Activated CD4-positive, alpha-beta T cell treated with anti-CD3 and anti-CD28 coated beads, Interleukin-2, amount 50 U/mL, for 1 hour (primary cell): ENCODE data around the gene ARL17B.
A peak's percentile ranks its signal among the peaks of the same experiment; 100 is the strongest.
"Not testable (repeated sequence)": the region's sequence is repeated elsewhere in the genome, so short reads cannot be mapped to it uniquely, and the experiment has no call there.

ENCODE experiments used
- DNase-seq: peaks from one replicate; pipeline ENCODE4 v3.0.0-alpha.2; 2020

The ARL17B gene

DNA sequence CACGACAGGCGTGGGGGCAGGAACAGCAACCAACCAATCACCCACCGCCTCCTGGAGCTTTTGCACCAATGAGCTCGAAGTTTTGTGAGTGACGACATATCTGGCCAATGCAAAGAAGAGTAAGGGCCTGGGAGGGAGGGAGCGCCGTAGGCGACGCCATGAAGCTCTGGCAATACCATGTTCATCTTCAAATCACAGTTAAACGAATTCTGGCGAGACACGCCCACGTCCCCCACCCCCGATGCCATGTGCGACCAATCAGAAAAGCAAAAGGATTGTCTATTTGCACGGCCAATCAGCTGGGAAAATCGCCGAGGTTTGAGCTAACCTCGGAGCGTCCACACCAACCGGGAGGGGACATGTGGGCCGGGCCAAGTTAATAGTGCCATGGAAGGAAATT is at the start of gene ARL17B:
Gene ARL17B, minus strand, starts transcription at position 12 of the 400 bp plus-strand sequence. CDS start 3,369 bp downstream, outside the sequence.
- DNase-seq: peak; percentile 70

DNA sequence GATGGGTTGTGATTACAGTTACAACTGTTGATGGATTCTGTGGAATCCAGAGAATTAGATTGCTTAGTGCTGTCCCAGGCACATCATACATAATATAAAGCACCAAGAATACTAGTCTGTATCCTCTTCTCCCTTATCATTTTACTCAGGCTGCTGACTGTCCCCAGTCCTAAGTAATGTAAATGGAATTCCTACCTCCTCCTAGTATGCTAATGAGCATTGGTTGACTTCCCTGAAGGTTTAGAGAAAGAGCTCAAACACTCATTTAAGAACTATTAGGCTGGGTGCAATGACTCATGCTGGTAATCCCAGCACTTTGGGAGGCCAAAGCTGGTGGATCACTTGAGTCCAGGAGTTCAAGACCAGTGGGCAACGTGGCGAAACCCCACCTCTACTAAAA is 48.3 kb upstream of the ARL17B start:
- DNase-seq: not testable (repeated sequence)

- not testable (repeated sequence) for DNase-seq
These were observed 45.6 kb upstream of the ARL17B start for GRCh38 chr17:46407155-46407554.

DNA sequence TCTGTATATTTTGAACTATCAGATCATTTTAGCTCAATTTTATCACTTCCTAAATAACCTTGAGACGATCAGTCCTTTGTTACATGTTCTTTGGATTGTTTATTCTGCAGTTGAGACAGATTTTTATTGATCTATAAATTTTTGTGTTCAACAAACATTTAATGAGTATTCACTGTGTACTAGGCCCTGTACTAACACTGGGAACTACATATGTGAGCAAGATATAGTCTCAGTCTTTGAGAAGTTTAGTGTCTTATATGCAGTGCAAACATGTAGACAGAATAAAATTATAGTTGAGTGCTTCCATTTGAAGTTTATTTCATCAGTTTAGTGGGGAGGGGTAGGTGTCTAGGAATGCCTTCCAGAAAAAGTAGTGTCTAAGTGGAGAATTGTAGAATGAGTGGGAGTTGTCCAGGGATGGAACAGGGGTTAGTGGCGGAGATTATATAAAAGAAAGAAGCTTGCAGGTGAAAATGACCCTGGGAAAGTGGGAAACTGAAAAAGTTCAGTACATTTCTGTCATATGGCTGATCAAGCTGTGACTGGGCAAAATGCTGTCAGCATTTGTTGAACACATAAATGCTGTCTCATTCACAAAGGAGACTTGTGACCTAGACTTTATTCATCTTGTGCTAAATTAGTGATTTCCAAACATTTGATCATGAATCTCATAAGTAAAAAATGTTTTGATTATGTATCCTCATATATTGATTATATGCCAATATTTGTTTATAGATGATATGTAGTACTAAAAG is 39.6 kb upstream of the ARL17B start:
- not testable (repeated sequence) for DNase-seq

GRCh38 chr17:46400543-46400942 is 39.0 kb upstream of the ARL17B start:
- not testable (repeated sequence) for DNase-seq

DNA sequence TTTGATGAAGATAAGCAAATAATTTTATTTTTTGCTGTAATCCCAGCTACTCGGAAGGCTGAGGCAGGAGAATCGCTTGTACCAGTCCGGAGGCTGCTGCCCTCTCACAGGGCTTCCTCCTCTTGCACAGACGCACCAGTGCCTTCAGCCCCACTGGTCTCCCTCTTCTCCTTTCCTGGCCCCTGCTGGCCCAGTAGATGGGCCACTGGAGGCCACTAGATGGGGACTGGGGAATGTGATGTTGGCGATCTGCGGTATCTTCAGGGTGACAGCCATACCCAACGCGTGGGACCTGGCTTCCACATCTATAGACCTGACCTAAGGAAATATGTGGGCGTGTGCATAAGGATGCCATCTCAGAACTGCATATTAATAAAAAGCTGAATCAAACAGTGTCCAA is 38.4 kb upstream of the ARL17B start:
- DNase-seq: not testable (repeated sequence)

DNA sequence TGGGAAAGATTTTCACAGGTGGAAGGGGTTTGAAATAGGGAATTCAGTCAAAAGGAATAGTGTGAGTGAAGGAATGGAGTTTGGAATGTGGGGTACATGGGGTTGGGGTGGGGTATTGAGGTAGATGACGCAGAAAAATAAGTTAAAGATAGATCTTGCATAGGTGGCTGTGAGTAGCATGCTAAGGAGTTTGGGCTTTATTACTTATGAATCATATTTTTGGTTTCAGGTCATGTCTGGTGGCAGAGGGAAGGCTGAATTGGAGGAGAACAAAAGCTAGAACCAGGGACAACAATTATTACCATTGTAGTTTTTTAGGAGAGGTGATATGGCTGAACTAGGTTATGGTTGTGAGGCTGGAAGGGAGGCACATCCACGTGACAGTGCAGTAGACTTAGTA is 34.7 kb upstream of the ARL17B start:
- not testable (repeated sequence) for DNase-seq

GRCh38 chr17:46393702-46394101 is 32.1 kb upstream of the ARL17B start:
- DNase-seq: not testable (repeated sequence)

- not testable (repeated sequence) for DNase-seq
These were observed 23.9 kb upstream of the ARL17B start for GRCh38 chr17:46385491-46385890.

- not testable (repeated sequence) for DNase-seq
These were observed 21.6 kb upstream of the ARL17B start for GRCh38 chr17:46383118-46383517.

DNA sequence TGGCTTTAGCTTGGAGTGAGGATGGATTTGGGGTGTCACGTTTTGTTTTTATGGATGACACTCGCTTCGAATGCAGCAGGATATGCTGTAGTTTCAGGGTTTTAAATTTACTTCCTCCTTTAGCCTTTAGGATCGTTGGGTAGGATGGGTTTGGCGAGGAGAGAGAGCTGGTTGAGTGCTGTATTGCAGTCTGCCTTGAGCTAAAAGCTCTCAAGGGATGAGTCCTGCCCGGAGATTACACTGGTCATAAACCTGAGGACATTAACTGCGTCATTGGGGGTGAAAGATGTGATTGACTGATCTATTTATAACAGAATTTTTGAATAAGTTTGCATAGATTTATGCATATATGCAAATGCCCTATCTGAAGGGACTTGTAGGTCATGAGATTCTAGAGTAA is 11.9 kb upstream of the ARL17B start:
- not testable (repeated sequence) for DNase-seq

GRCh38 chr17:46372236-46373229 is 11.0 kb upstream of the ARL17B start:
- DNase-seq: not testable (repeated sequence)

DNA sequence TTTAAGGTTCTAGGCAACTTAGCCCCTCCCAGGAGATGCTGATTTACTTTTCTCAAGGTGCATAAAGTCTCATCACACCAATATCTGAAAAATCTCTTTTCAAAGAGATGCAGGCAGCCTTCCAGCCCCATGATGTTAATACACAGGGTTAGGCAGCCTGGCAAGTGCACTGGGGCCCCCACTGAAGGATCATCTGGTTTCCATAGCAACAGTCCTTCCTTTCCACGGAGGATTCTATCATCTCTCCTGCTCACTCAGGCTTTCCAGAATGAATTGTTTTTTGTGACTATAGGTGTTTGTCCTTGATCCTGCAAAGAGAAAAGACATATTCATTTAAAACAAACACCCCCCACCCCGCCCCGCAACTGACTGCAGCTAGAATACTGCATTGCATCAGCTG is 6.0 kb upstream of the ARL17B start:
- DNase-seq: not testable (repeated sequence)

DNA sequence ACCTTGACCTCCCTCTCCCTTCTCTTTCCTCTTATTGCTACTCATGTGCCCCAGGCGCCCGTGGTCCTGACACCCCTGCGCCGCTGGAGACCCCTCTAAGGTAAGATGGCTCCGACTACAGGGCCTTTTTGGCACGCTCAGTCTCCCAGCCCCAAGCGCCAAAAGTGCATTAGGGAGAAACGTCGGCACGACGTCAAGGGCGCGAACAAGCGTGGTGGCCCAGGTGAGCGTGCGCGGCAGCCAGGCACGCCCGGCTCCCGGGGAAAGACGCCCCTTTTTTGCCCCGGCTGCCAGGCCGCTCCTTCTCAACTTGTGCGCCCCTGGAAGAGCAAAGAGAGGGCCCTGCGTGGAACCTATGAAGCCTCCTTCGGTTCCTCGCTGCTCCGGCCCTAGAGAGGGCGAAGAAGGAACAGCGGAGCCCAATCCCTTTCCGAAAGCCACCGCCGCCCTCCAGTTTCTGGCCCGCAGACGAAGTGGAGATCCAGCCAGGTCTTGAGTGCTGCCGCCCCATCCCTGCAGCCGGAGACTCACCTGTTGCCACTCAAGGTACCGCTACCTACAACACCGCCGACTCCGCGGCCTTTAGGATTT is 326 bp downstream of the ARL17B start:
- DNase-seq: not testable (repeated sequence)

DNA sequence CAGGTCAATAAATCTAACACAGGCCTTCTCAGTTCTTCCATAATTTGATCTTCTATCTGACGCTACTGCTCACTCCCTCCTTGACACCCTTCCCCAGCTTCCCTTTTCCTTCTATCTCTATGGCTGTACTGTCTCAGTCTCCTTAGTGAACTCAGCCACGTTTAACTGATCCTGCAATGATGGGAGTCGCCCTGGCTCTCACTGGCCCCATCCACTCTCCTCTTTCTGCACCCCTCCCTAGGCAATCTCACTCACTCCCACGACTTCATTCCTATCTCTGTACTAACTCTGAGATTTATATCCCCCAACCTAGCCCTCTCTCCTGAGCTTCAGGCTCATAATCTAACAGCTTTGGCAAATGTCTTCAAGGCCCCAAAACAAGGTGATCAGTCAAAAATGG is 7.7 kb downstream of the ARL17B start:
- DNase-seq: not testable (repeated sequence)

DNA sequence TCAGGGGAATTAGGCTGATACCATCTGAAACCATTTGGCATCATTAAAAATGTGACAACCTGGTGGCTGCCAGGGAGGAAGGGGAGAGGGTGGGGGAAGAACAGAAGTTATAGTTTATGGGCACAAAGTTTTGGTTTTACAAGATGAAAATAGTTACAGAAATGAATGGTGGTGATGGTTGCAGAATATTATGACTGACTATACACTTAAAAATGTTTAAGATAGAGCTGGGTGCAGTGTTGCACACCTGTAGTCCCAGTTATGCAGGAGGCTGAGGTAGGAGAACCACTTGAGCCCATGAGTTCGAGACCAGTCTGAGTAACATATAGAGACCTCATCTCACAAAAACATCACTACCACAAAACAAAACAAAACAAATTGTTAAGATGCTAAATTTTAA is 12.5 kb downstream of the ARL17B start:
- not testable (repeated sequence) for DNase-seq

- DNase-seq: not testable (repeated sequence)
These were observed 13.2 kb downstream of the ARL17B start for GRCh38 chr17:46348345-46348744.

- not testable (repeated sequence) for DNase-seq
These were observed 19.4 kb downstream of the ARL17B start for GRCh38 chr17:46342131-46342530.

GRCh38 chr17:46341220-46341619 is 20.3 kb downstream of the ARL17B start:
- DNase-seq: not testable (repeated sequence)

DNA sequence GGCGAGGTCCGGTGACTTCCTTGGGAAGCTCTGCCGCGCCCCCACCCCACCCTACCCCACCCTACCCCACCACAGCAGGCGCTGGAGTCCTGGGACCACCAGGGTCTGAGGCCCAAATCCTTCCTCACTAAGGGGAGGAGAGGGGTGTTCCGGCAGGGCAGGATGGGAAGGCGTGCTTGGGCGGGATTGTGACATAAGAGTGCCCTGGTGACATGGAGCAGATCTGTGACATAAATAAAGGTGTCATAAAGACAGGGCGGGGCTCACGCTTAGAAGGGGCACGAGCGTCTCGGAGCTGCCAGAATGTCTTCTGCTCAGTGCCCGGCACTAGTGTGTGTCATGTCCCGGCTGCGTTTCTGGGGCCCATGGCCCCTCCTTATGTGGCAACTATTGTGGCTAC is 66.7 kb downstream of the ARL17B start, which contains the start of gene LRRC37A:
Gene LRRC37A, plus strand, starts transcription at position 301 of the 400 bp plus-strand sequence. Its CDS starts 3 bp downstream, at position 304.
- not testable (repeated sequence) for DNase-seq

GRCh38 chr17:46291618-46292017 is 69.9 kb downstream of the ARL17B start:
- not testable (repeated sequence) for DNase-seq

GRCh38 chr17:46290906-46291546 is 70.5 kb downstream of the ARL17B start:
- DNase-seq: not testable (repeated sequence)
